Caki2 (cell line): Measurements from ENCODE around the gene AK8. TPM values are rescaled to one million over a fixed set of nuclear protein-coding genes. Genes with fewer than 3 reads are reported as not detected.

Experiments used
- DNase-seq: peaks from one replicate; pipeline ENCODE4 v3.0.0-alpha.2; 2015; ENCODE audit warnings: low read depth
- in situ Hi-C: cut with HindIII; loops from 2 replicates; pipeline ENCODE4 v1.10.0; 2016; ENCODE audit warnings: low sequenced_read_pairs, low pct_unique_long_range_greater_than_20kb, mixed read lengths
- total RNA-seq: library from RNA; depleted of rRNA; stranded (reverse); fragments of >200 nt; shearing (Covaris generic); gene quantifications from 2 replicates; pipeline ENCODE4 v1.2.3, GENCODE V29; 2014; ENCODE audit warnings: low replicate concordance

AK8 gene
- total RNA-seq, 1 experiment from 2014 or later, result 2.6 TPM

DNA sequence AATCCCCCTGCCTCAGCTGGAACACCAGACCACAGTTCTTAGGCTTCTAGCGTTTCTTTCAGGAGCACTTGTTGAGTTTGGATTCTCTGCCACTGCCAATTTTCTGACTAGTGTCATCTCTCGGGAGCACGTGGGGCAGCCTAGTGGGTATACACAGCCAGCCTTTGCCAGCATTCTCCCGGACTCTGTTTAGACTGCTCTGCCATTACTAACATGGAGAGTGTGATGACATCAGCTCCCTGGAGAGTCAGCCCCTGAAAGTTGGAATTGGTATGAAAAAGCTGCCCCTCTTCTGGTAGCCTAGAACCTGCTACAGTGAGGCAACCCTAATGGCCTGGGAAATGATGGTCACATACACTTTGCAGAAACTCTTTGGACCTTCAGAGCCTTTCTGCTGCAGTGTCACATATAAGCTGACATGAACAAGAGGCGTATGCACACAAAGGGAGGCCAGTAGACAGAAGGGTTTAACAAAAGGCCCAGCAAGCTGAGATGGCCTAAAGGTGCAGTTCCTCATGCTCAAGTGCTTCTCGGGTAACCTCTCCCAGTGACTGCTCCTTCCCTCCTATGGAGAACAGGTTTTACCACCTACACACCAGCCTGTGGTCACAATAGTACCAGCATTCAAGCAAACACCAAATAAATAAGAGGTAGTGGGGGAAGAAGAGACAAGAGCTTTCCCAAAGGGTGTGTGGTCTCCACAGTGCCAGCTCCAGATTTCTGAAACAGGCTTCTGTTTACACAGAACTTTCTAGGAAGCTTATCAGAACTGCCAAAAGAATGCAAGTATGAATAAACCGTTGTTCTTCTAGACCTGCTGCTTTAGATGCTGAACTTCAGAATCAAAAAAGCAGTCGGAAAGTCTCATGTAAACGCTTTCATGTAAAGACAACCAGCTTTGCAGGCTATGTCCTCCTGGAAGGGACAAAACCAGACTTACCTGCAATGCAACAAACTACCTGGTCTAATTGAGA, 17.1 kb upstream of the AK8 start:
- no peak for DNase-seq
- in situ Hi-C loops, result no loop called here

DNA sequence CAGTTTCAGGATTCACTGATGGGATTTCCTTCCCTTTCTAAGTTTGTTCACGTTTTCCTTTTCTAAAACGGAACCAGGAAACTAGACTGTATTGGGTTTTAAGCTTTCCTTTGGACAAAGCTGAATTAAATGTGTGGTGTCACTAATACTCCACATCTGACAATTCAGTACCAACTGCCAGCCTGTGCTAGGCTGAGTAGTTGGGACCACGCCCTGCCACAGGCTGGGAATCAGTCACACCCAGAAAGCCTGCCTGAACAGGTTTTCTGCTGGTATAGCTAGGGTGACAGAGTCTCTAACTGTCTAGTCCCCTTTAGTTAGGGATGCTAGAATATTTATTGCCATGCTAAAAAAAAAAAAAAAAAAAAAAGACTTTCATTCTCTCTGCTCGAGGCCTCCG, 16.3 kb upstream of the AK8 start:
- DNase-seq, result no peak

DNA sequence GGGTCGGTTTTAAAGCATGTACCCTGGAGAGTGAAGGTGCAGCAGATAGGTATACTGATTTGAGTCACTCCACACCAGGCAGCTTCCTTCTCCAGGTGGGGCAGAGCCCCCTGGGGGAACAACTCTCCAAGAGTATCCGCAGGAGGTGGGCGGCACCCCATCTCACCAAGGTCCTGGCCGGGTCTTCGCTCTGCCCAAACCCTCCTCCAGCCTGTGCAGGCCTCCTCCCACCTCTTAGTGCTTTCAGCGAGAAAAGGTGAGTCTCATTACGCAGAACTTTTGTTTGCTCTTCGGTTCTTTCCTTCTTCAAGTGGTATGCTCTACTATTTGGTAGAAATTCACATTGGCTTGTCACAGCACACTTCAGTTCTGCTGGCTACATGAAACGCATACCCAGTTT, 14.3 kb upstream of the AK8 start:
- in situ Hi-C loops, result no loop called here

More for the DNA sequence above, 16.3 kb upstream of the AK8 start:
- in situ Hi-C loops, result no loop called here

DNA sequence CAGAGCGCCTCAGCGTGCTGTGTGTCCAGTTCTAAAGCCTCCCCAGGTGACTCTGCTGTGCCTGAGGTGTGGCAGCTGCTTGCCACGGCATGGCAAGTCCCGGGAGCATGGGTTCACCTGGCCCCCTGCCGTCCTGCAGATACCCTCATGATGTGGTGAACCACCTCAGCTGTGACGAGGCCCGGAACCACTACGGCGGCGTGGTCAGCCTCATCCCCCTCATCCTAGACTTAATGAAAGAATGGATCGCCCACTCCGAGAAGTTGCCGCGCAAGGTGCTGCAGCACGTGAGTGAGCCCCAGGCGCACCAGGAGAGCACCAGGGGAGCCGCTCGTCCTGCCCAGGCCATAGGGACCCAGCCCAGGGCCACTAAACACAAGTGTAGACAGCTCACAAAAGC, 10.1 kb upstream of the AK8 start:
- in situ Hi-C loops, result no loop called here

More for the DNA sequence above, 14.3 kb upstream of the AK8 start:
- no peak for DNase-seq

DNA sequence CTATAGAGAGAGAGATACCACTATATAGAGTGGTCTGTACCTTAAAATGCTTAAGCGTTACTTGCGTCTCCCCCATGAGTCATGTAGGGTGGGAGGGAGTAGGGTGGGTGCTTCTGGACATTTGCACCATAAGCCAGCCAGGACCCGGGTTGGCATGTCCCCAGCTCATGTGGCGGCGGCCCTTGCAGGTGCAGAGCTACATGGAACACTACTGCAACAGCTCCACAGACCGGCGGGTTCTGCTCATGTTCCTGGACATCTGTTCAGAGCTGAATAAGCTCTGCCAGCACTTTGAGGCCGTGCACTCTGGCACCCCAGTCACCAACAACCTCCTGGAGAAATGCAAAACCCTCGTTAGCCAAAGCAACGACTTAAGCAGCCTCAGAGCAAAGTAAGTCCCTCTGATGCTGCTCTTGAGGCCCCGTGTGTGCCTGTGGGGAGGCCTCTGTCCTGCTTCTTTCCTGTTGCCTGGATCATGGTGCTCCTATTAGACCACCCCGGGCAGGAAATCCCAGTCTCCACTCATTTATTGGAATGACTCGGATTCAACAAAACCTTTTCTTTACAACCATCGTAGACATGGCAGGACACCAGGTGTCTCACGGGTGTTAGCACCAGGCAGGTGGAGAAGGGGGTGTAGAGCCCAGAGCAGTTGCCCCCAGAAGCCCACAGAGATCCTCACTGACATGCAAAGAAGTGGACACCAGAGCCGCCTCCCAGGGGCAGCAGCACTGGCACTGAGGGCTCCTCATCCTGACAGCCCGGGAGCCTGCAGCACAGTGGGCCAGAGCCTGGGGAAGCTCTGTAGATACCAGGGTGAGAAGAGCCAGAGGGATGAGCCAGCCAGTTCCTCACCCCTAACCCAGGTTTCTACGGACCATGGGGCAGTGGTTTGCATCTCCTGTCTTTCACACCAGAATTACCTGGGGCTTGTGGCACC, 9.4 kb upstream of the AK8 start:
- in situ Hi-C loops, result no loop called here
- DNase-seq, result no peak

More for the DNA sequence above, 10.1 kb upstream of the AK8 start:
- DNase-seq, result no peak

DNA sequence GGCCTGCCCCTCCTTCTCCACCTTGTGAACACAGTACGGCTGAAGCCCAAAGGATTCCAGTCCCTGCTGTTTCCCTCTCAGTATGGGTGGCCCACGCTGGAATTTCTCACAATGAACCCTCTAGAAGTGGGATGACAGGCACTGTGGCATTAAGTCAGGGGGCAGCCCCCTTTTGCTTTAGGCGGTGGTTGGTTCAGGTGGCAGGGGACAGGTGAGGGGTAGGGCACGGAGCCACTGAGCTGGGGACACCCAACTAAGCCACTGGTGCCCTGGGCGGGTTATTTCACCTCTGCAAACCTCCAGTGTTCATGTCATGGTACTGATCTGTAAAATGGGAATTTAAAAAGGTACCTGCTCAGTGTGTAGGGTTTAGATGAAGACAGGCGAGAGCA, 8.2 kb upstream of the AK8 start:
- in situ Hi-C loops, result no loop called here
- DNase-seq, result no peak

DNA sequence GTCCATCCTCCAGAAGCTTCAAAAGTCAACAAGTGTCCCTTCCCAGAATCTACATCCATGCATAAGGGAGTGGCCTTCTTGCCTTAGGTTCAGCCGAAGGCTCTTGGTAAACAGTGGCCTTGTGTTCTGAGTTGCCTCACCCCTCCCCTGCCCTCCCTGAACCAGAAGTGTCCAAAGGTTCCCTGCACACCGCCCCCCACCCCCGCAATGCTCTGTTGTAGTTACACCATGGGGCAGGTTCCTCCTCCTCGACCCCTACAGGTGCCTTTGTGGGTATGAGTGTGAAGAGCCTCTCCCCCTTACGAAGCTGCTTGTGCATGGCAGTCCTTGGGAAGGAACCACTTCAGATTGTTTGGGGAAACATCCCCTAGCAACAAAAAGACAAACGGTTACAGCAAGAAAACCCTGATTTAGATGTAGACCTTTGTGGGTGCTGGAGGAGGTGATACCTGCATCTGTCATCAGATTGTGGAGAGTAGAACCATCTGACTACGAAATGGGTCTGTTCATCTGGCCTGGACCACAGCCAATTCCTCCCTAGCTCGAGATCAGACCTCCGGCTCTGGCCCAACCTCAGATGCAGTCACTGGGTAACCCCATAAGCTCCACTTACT, 7.7 kb upstream of the AK8 start:
- in situ Hi-C loops, result no loop called here
- no peak for DNase-seq

DNA sequence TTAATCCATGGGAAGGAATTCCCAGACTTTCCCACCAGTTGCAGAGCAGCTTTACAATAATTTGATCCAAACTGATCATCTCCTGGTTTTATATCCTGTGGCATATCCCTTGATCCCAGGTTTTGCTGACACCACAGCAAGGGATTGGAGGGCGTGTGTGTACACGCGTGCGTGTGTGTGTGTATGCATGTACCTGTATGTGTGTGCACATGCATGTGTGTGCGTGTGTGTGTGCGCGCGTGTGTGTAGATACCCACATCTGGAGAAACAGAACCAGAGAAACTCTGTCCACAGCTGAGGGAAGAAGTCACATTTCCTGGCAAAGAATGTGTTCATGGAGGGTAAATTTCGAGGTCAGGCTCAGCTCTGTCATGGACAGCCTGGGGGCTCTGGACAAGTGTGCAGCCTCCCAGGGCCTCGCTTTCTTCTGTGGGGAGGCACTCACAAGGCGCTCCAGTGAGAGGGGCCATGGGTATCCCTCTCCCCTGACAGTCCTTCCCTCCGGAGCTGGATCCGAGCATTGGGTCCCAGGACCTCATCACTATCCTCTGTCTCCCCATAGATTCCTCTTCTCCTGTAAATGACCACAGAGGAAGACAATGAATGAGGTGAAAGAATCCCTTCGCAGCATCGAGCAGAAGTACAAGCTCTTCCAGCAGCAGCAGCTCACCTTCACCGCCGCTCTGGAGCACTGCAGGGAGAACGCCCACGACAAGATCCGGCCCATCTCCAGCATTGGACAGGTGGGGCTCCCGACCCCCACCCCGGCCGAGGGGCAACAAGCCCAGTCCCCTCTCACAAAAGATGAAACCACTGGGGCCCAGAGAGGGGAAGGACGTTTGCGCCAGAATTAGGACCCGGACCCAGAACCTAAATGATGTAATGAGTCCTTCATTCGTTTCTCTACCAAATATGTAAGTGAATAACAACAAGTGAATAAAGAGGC, 5.5 kb upstream of the AK8 start:
- in situ Hi-C loops, result no loop called here
- no peak for DNase-seq

DNA sequence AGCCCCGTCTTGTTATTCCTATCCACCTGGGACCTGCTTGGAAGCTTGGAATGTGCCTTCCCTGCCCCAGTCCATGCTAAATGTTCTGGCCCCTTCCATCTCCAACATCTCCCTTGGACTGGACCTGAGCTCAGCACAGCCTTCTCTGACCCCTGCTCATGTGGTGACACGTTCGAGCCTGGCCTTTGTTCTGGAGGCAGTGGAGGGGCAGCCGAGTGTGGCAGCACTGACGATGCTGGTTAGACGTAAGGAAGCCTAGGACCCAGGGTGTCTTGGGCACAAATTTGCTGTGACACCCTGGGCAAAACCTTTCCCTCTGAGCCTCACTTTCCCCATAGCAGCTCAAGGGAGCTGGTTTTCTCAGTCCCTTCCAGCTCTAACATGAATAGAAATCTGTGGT, 4.5 kb upstream of the AK8 start:
- DNase-seq, result no peak
- in situ Hi-C loops, result no loop called here

DNA sequence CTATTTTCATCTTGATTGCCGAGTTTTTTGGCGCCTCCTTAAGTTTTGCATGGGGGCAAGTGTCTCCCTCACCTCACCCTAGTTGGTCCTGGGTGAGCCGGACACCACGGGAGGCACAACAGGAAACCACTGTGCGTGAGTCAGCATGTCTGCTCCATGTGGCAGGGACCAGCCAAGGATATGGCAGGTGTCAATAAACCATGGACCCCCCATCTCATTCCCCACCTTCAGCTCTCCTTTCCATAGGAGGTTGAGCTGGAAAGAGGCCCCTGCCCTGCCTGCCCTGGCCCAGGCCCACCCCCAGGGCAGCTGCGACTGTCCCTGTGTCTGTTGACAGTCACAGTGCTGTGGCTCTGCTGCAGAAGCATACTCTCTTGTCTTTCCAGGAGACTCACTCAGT, 3.7 kb upstream of the AK8 start:
- DNase-seq, result no peak
- in situ Hi-C loops, result no loop called here

DNA sequence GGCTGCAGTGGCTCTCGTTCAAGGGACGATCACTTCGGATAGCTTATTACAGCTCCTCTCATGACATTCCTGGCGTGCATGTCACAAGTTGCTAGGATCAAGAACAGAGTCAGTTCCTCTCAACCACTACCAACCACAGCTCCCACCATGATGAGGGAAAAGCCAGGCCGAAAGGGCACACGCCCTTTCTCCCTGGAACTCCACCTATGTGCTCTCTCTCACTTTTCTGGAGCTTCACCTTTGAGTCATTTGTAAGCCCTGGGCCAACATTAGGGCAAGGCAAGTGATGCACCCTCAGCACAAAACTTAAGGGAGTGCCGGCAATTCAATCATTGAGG, 2.2 kb upstream of the AK8 start:
- DNase-seq, result peak; percentile 25
- in situ Hi-C loops, result no loop called here

DNA sequence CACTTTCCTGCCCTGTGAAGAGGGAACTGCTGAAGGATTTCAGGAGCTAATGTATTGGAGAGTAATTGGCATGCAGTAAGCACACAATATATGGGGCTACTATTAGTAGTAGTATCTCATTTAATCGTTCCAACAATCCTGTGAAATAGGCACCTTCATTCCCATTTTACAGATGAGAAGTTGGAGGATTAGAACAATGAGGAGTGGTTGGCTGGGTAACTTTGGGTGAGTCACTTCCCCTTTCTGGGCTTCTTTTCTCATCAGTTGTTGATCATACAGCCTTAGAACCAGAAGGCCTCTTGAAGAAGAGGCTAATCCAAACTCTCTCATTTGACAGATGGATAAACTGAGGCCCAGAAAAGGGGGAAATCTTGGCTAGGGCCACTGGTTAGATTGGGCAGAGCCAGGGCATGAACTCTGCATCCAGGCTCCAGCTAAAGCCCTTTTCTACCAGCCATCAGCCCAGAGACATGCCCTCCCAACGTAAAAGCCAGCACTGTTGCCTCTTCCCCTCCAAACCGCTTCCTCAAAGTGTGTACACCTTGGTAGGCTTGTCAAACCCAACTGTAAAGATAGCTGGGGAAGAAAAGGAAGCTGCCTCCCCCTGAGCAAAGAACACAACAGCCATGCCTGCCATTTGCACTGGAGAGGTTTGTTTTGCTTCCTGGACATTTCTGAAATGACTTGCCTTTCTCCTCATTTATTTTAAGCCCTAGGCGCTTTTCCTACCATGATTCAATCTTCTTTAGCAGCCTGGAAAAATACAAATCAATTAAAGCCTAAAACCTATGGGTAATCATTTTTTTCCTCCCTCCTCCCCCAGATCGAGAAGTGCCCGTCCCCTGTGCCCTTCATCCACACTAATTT, 1.6 kb upstream of the AK8 start:
- in situ Hi-C loops, result no loop called here
- no peak for DNase-seq

DNA sequence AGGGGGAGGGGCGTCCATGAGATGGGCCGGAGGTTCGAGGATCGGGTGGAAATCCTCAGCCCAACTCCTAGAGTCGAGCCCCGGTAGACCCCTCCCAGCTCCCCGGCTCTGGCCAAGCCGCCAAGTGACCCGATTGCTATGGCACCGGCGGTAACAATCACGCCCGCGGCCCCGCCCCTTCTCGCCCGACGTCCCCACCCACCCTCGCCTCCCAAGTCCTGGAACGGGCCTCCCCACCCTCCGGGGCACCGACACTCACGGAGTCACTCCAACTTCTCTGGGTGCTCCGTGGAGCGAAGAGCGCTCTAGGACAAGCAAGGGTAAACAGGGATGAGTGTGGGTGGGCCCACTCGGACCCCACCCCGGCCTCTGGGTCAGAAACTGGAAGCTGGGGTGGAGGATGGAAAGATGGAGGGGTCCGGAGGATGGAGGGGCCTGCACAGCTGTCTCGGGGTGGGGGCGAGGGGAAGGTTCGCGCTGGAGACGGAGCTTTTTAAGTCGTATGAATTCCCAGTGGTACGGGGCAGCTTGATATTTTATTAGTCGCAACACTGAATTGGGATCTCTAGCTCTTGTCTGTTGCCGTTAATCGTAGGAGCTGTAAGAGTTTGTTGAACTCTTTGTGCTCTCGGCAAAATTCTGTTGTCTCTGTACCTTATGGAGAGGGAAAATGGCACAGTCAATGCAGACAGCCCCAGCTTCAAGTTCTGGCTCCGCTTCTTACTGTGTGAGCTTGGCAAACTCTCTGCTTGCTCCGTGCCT, 792 bp upstream of the AK8 start, which contains the start of gene SPACA9:
Gene SPACA9 (plus strand): TSS at position 204 of the 762 bp plus-strand sequence. CDS start 5,050 bp downstream, outside the sequence.
- in situ Hi-C loops, result no loop called here
- peak; percentile 20 for DNase-seq

DNA sequence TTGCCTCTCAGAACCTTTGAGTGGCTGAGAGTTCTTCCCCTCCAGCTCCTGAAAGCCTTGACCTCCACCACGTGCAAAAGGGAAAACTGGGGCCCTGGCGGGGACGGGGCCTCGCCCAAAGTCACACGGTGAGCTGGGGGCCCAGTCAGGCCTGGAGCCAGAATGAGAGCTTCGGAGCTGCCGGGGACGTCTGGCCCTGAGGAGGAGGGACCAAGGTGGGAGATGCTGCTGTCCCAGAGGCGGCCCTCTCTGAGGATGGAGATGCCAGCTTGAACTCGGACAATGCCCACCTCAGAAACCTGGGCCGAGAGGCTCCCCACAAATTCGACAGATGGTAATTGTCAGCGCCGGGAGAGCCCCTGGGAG, 643 bp downstream of the AK8 start:
- in situ Hi-C loops, result no loop called here
- DNase-seq, result no peak

DNA sequence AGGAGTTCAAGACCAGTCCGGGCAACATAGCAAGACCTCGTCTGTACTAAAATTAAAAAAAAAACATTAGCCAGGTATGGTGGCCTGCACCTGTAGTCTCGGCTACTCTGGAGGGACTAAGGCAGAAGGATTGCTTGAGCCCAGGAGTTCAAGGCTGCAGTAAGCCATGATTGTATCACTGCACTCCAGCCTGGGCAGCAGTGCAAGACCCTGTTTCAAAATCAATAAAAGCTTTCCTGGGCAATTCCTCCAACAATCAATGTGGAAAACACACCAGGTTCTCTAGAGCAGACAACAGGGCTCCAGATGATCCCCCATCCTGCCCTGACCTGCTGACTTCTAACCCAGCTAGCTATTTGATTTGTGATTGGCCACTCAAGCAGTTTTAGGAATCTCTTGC, 1.2 kb downstream of the AK8 start:
- DNase-seq, result no peak
- in situ Hi-C loops, result no loop called here

DNA sequence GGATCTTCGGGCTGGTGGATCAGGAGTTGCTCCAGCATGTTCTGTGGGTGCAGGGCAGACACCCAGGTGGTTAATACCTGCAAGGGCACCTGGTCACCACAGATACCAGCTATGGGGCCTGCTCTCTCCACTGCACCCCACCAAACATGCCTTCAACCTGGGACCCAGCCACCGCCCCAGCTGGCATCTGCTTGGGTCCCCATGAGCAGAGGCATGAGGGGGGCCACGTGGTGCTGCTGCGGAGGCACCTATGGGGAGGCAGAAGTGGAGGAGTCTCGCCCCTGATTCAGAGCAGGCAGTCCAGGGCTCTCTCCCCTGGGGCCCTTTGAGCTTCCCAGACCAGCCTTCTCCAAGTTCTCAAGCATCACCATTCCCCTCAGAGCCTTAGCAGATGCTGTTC, 2.9 kb downstream of the AK8 start:
- DNase-seq, result no peak
- in situ Hi-C loops, result no loop called here
